Embryonic facial prominence (tissue), 1 donor: ENCODE results near the gene LRRC23.

ENCODE experiments used
- DNase-seq: peaks from one replicate; pipeline ENCODE4 v3.0.0-alpha.2; 2016; ENCODE audit errors: extremely low spot score

Gene LRRC23

GRCh38 chr12:6956021-6956727, 51.6 kb downstream of the LRRC23 start:
- DNase-seq = no peak

- DNase-seq = no peak
These were observed 52.6 kb downstream of the LRRC23 start for GRCh38 chr12:6957151-6957701.

DNA sequence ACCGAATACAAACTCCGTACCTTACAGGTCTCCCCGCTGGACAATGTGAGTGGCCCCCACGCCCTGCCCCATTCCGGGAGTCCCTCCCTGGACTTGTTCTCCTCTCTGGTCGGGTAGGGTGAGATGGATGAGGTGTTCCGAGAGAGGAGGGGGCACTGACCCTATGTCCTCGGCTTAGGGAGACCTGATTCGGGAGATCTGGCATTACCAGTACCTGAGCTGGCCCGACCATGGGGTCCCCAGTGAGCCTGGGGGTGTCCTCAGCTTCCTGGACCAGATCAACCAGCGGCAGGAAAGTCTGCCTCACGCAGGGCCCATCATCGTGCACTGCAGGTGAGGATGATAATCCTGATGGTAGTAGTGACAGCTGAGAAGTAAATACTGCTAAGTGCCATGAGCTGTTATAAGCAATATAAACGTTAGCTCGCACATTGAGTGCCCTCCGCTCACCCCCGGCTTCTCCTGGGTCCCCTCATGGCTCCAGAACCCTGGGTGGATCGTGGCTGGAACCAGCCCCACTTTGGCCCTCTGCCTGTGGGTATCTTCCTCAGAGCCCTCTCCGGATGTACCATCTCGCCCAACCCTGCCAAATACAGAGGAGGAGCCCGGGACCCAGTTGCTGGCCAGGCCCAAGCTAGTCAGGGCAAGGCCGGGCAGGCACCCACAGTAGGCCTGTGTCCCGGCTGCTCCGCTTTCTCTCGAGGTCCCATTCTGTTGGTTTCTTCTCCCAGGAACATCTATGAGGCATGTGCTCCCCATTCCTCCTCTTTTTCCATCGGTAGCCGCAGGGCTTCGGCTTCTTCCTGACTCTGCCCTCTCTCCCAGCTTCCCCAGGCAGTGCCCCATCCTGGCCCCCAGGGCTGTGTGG, 53.4 kb downstream of the LRRC23 start:
- DNase-seq = no peak

DNA sequence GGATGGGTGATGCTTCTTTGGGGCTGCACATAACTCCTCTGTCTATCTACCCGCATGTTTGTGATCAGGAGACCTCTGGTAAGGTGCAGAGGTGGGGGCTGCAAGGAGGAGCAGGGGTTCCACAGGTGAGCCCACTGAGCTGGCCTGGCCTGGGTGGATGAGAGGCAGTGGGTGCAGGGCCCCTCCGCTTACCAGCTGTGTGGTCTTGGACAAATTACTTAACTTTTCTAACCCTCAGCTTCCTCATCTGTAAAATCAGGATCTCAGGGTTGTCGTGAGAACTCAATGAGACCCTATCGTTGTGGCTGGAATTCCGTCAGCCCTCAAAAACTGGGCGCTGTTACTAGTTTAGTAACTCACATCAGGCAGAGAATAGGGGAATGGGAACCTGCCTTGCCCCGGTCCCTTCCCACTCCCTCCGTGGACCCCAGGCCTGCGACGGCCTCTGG, 54.0 kb downstream of the LRRC23 start:
- no peak for DNase-seq

- DNase-seq = no peak
These were observed 54.6 kb downstream of the LRRC23 start for GRCh38 chr12:6959058-6959804.

DNA sequence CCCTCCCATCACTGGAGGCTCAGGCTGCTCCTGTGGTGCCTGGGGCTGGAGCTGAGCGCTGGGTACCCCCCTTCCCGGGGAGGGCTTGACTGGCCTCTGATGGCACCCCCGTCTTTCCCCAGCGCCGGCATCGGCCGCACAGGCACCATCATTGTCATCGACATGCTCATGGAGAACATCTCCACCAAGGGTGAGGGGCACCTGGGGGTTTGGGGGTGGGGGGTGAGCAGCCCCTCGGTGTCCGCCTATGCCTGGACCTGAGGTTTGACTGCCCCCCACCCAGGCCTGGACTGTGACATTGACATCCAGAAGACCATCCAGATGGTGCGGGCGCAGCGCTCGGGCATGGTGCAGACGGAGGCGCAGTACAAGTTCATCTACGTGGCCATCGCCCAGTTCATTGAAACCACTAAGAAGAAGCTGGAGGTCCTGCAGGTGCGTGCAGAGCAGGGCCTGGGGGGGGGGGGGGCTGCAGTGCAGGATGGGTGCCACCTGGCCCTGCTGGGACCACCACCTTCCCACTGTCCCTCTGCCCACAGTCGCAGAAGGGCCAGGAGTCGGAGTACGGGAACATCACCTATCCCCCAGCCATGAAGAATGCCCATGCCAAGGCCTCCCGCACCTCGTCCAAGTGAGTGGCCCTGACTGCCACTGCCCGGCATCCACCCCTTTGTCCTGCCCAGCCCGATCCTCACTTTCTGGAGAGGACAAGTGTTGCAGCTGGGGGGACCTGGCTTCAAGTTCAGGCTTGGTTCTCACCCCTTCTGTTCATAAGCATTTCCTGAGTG, 55.4 kb downstream of the LRRC23 start:
- no peak for DNase-seq

GRCh38 chr12:6960593-6961277, 56.1 kb downstream of the LRRC23 start:
- no peak for DNase-seq

DNA sequence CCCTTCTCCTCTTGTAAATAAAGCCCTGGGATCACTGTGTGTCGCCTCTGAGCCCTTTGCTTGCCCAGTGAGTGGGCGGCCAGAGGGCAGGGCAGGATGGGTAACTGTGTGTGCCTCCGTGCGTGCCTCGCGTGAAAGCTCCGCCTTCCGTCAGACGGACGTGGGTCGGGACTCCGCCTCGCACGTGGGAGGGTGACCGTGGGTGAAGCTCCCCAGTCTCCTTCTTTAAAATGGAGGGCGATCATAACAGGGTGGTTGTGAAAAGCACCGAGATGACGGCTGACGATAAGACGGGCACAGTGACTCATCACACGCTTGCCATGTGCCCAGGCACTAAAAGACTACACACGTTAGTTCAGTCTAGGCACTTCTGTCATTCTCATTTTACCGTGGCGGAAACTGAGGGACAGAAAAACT, 56.7 kb downstream of the LRRC23 start:
- DNase-seq = no peak

- no peak for DNase-seq
These were observed 57.2 kb downstream of the LRRC23 start for GRCh38 chr12:6961695-6962284.

GRCh38 chr12:6962285-6963015, 57.8 kb downstream of the LRRC23 start:
- DNase-seq = no peak

- DNase-seq = no peak
These were observed 58.6 kb downstream of the LRRC23 start for GRCh38 chr12:6963016-6963731.
